K562 (cell line): ENCODE data around the gene NFIC. TPM values are rescaled to one million over a fixed set of nuclear protein-coding genes. Genes with fewer than 3 reads are reported as not detected.

Experiments
- ARID2 ChIP-seq: fragments of 450-650 bp; IDR thresholded peaks from 2 replicates; pipeline ENCODE4 v1.6.1; 2017; ENCODE audit warnings: antibody characterized with exemption, mild to moderate bottlenecking
- CTCFL ChIP-seq: IDR thresholded peaks from 2 replicates; pipeline ENCODE4 v1.6.1; 2011; ENCODE audit warnings: borderline replicate concordance, low read depth, mild to moderate bottlenecking, moderate library complexity, low read length; ENCODE audit not compliant: insufficient read depth, poor library complexity, severe bottlenecking
- E2F1 ChIP-seq: sonication (generic); formaldehyde crosslinking; IDR thresholded peaks from 2 replicates; pipeline ENCODE4 v1.8.1; 2023; ENCODE audit warnings: mild to moderate bottlenecking, missing genetic modification reagents, moderate library complexity
- HSF4 ChIP-seq: fragments of 250-450 bp; sonication (Bioruptor Pico); IDR thresholded peaks from 2 replicates; pipeline ENCODE4 v2.1.2; 2022; ENCODE audit warnings: mild to moderate bottlenecking, moderate library complexity, borderline replicate concordance
- MAFF ChIP-seq: IDR thresholded peaks from 2 replicates; pipeline ENCODE4 v1.6.1; 2012; ENCODE audit warnings: low read length, improper control_type of control experiment
- MNT ChIP-seq, 2 experiments: fragments of 450-650 bp; conservative IDR thresholded peaks; 2 replicates each; pipeline ENCODE4 v1.6.1; 2017; ENCODE audit warnings: mild to moderate bottlenecking in 2 of 2, moderate library complexity in 2 of 2
- PHB ChIP-seq: fragments of 250-450 bp; sonication (Bioruptor Pico); IDR thresholded peaks from 2 replicates; pipeline ENCODE4 v1.5.0; 2021
- PTRF ChIP-seq: fragments of 450-650 bp; IDR thresholded peaks from 2 replicates; pipeline ENCODE4 v1.6.1; 2016; ENCODE audit warnings: mild to moderate bottlenecking, missing genetic modification characterization, missing compliant biosample characterization
- SAFB ChIP-seq: fragments of 200-400 bp; formaldehyde crosslinking; IDR thresholded peaks from 2 replicates; pipeline ENCODE4 v1.6.1; 2017; ENCODE audit warnings: low read depth, low read length, borderline replicate concordance
- SRF ChIP-seq, 2 experiments: fragments of 250-450, 450-650 bp in 1 of 2; sonication (Bioruptor Pico) in 1 of 2; sonication (generic) in 1 of 2; formaldehyde crosslinking; IDR thresholded peaks; 2 replicates each; pipeline versions ENCODE4 v1.5.0 to v1.5.1; 2020 to 2022; ENCODE audit warnings: mild to moderate bottlenecking in 1 of 2, missing genetic modification reagents in 1 of 2
- U2AF1 ChIP-seq: fragments of 200-400 bp; formaldehyde crosslinking; optimal IDR thresholded peaks from 2 replicates; pipeline ENCODE3; 2017; ENCODE audit warnings: mild to moderate bottlenecking, low read depth, low read length, moderate library complexity
- USF1 ChIP-seq: sonication (generic); formaldehyde crosslinking; IDR thresholded peaks from 2 replicates; pipeline ENCODE4 v1.9.0; 2022; ENCODE audit warnings: mild to moderate bottlenecking, missing genetic modification reagents
- ZNF347 ChIP-seq: fragments of 450-650 bp; formaldehyde crosslinking; IDR thresholded peaks from 2 replicates; pipeline ENCODE4 v1.4.0; 2020; ENCODE audit warnings: low read depth, mild to moderate bottlenecking, moderate library complexity
- ZNF354B ChIP-seq: fragments of 250-450 bp; sonication (Bioruptor Pico); IDR thresholded peaks from 2 replicates; pipeline ENCODE4 v1.4.0; 2020
- ZNF764 ChIP-seq: fragments of 250-450 bp; sonication (Bioruptor Pico); IDR thresholded peaks from 2 replicates; pipeline ENCODE4 v1.4.0; 2020; ENCODE audit warnings: low read depth, mild to moderate bottlenecking, moderate library complexity
- polyA plus RNA-seq, 8 experiments: library from polyadenylated mRNA; depleted of rRNA in 4 of 8; stranded (reverse) in 5 of 8; unstranded in 3 of 8; fragments of >200 nt; fragmentation: Nextera tagmentation in 2 of 8; fragmentation: Illumina TruSeq in 1 of 8; extraction: Ambion mirVana in 2 of 8; extraction: Trizol in 1 of 8; gene quantifications; 2 replicates each; pipeline versions ENCODE4 v1.2.1 to v1.2.3, GENCODE V29; 2011 to 2014; ENCODE audit warnings: inconsistent platforms in 1 of 8, missing spikeins in 1 of 8
- total RNA-seq, 7 experiments: library from RNA; depleted of rRNA in 6 of 7; stranded (reverse); fragments of >200 nt in 6 of 7; fragmentation: Illumina TruSeq in 2 of 7; extraction: Trizol in 2 of 7; gene quantifications; 2 replicates each; pipeline versions ENCODE4 v1.2.1 to v1.2.3, GENCODE V29; 2011 to 2021; ENCODE audit warnings: low replicate concordance in 1 of 7
- TF ChIP-seq, protein P1 (sequence below), 2 experiments: fragments of 450-650 bp; IDR thresholded peaks; 2 replicates each; pipeline ENCODE4 v1.6.1; 2018; ENCODE audit warnings: mild to moderate bottlenecking in 2 of 2, low read depth in 1 of 2; ENCODE audit not compliant: partially characterized antibody in 2 of 2

NFIC gene
- total and polyA plus RNA-seq, 9 of the 15 experiments (the other 6 are each of a cell fraction or from before 2014, with no cell fraction given): 0.71 to 62.1 (median 6.9) TPM

GRCh38 chr19:3360421-3361383 is 5.7 kb upstream of the NFIC start (continued):
- TF ChIP-seq USF1: peak; percentile 43; the same call in 1 of the 2 replicates
- peak; percentile 96 to 97 for TF ChIP-seq MNT (conservative IDR thresholded peaks at IDR 0.05)
- TF ChIP-seq ZNF354B: no peak
- TF ChIP-seq SAFB: peak; percentile 96
- TF ChIP-seq ZNF764 (CRISPR knock-in tag): no peak
- TF ChIP-seq SRF (CRISPR knock-in tag; IDR thresholded peaks at IDR 0.05): no peak
- peak; percentile 29; the same call in 1 of the 2 replicates for TF ChIP-seq E2F1
- TF ChIP-seq CTCFL: peak; percentile 23
- TF ChIP-seq U2AF1: peak; percentile 86
- TF ChIP-seq PHB: no peak
- TF ChIP-seq MAFF: no peak
- TF ChIP-seq ARID2: no peak
- no peak for TF ChIP-seq PTRF (tag)
- no peak for TF ChIP-seq ZNF347
- TF ChIP-seq HSF4: peak; percentile 31; the same call in 1 of the 2 replicates
- TF ChIP-seq, protein P1, sequence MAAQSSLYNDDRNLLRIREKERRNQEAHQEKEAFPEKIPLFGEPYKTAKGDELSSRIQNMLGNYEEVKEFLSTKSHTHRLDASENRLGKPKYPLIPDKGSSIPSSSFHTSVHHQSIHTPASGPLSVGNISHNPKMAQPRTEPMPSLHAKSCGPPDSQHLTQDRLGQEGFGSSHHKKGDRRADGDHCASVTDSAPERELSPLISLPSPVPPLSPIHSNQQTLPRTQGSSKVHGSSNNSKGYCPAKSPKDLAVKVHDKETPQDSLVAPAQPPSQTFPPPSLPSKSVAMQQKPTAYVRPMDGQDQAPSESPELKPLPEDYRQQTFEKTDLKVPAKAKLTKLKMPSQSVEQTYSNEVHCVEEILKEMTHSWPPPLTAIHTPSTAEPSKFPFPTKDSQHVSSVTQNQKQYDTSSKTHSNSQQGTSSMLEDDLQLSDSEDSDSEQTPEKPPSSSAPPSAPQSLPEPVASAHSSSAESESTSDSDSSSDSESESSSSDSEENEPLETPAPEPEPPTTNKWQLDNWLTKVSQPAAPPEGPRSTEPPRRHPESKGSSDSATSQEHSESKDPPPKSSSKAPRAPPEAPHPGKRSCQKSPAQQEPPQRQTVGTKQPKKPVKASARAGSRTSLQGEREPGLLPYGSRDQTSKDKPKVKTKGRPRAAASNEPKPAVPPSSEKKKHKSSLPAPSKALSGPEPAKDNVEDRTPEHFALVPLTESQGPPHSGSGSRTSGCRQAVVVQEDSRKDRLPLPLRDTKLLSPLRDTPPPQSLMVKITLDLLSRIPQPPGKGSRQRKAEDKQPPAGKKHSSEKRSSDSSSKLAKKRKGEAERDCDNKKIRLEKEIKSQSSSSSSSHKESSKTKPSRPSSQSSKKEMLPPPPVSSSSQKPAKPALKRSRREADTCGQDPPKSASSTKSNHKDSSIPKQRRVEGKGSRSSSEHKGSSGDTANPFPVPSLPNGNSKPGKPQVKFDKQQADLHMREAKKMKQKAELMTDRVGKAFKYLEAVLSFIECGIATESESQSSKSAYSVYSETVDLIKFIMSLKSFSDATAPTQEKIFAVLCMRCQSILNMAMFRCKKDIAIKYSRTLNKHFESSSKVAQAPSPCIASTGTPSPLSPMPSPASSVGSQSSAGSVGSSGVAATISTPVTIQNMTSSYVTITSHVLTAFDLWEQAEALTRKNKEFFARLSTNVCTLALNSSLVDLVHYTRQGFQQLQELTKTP (IDR thresholded peaks at IDR 0.05; ENCODE audit: low read depth in 1 of 2, partially characterized antibody in 2 of 2): no peak
